Measurements from ENCODE around the gene CTXN1. TPM values are rescaled to one million over a fixed set of nuclear protein-coding genes. Genes with fewer than 3 reads are reported as not detected.

Gene CTXN1
- total RNA-seq, 2 donors from 2014 or later, result 5.0 to 37.1 TPM

GRCh38 chr19:7942981-7943443 is 17.1 kb upstream of the CTXN1 start:
- peak overlapping the region; percentile 89 to 93 for H3K4me3 ChIP-seq
- 3% methylated on average over 33 of the region's 33 CpGs for WGBS
- no peaks in the 10 kb centered on the region for H3K36me3 ChIP-seq
- peak overlapping the region; percentile 95 to 97 for H3K27ac ChIP-seq
- no peaks in the 10 kb centered on the region for H3K9me3 ChIP-seq
- H3K4me1 ChIP-seq (replicated peaks), result no peaks in the 10 kb centered on the region
- intact Hi-C loops (cut with DNase I), result loop anchor here (5.0 kb wide), 1 partner anchor 59 kb away; no protein-coding TSS in a partner anchor
- no peak for TF ChIP-seq POLR2A (IDR thresholded peaks at IDR 0.05)
- no peak for TF ChIP-seq POLR2AphosphoS5 (IDR thresholded peaks at IDR 0.05)
- TF ChIP-seq CTCF (IDR thresholded peaks at IDR 0.05), result no peak
- DNase-seq (ENCODE audit: low spot score), result no peak
- H3K27me3 ChIP-seq (replicated peaks; ENCODE audit: insufficient read depth), result no peaks in the 10 kb centered on the region

DNA sequence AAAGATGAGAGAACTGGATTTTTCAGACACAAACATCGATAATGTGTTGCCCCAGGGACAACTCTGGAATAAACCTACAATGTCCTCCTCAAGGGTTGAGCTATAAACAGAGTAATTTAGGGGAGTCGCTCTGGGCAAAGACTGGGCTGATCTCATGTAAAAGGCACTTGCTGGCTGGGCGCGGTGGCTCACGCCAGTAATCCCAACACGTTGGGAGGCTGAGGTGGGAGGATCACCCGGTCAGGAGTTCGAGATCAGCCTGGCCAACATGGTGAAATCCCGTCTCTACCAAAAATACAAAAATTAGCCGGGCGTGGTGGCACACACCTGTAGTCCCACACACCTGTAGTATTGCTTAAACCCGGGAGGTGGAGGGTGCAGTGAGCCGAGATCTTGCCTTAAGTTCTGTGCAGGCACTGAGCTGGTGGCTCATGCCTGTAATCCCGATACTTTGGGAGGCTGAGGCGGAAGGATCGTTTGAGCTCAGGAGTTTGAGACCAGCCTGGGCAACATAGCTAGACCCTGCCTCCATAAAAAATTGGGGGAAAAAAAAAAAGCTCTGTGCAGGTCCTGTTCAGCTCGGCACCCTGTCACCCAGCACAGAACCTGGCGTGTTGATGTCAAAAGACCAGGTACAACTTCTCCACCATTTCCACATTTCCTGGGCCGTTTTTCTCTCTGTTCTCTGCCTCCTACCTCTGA is 16.1 kb upstream of the CTXN1 start:
- 90% methylated on average over 19 of the region's 19 CpGs for WGBS
- intact Hi-C loops (cut with DNase I), result loop anchor here (5.0 kb wide), 1 partner anchor 60 kb away; no protein-coding TSS in a partner anchor
- Histone ChIP-seq H3K4me3 (peak overlapping the region in 1 of 2 donors; percentile 93), H3K9me3 (no peaks in the 10 kb centered on the region), H3K4me1 (replicated peaks) (no peaks in the 10 kb centered on the region), H3K36me3 (peaks cover 0 to 6% of the 10 kb centered on the region in 2 donors), H3K27ac (no peak overlapping the region), H3K27me3 (replicated peaks; ENCODE audit: insufficient read depth) (no peaks in the 10 kb centered on the region)
- TF ChIP-seq POLR2AphosphoS5 (IDR thresholded peaks at IDR 0.05), result no peak
- no peak for TF ChIP-seq CTCF (IDR thresholded peaks at IDR 0.05)
- TF ChIP-seq POLR2A (IDR thresholded peaks at IDR 0.05), result no peak
- DNase-seq (ENCODE audit: low spot score), result no peak

DNA sequence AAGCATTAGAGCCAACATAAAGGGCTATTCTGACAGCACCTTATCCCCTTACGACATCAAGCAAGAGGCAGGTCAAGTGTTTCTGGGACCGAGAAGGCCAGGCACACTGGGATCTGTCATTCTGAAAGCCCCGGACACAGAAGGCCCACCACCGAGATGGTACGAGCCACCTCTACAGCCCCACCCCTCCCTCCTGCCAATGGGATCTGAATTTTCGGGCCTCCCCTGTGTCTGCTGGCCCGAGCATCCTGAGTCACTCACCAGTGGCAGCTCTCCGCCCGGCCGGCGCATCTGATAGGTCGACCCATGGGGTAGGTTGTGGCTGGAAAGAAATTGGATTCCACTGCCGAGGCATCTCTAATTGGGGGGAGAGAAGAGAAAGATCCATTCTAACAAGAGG is 14.9 kb upstream of the CTXN1 start:
- TF ChIP-seq CTCF (IDR thresholded peaks at IDR 0.05) (no peak), POLR2AphosphoS5 (IDR thresholded peaks at IDR 0.05) (no peak), POLR2A (IDR thresholded peaks at IDR 0.05) (no peak)
- H3K36me3 ChIP-seq, result peaks cover 0 to 16% of the 10 kb centered on the region in 2 donors
- H3K4me1 ChIP-seq (replicated peaks), result no peaks in the 10 kb centered on the region
- no peak for DNase-seq (ENCODE audit: low spot score)
- no peak overlapping the region for H3K4me3 ChIP-seq
- WGBS, result 89% methylated on average over 13 of the region's 13 CpGs
- H3K27me3 ChIP-seq (replicated peaks; ENCODE audit: insufficient read depth), result no peaks in the 10 kb centered on the region
- intact Hi-C loops (cut with DNase I), result loop anchor here (5.0 kb wide), 1 partner anchor 61 kb away; no protein-coding TSS in a partner anchor
- no peak overlapping the region for H3K27ac ChIP-seq
- no peaks in the 10 kb centered on the region for H3K9me3 ChIP-seq

GRCh38 chr19:7934766-7935165 is 8.8 kb upstream of the CTXN1 start:
- WGBS, result 88% methylated on average over 21 of the region's 21 CpGs
- no peaks in the 10 kb centered on the region for H3K9me3 ChIP-seq
- H3K27me3 ChIP-seq (replicated peaks; ENCODE audit: insufficient read depth), result no peaks in the 10 kb centered on the region
- peaks cover under 1% of the 10 kb centered on the region for H3K4me1 ChIP-seq (replicated peaks)
- no peak overlapping the region for H3K27ac ChIP-seq
- H3K4me3 ChIP-seq, result no peak overlapping the region
- peaks cover 12 to 51% of the 10 kb centered on the region in 2 donors for H3K36me3 ChIP-seq
- intact Hi-C loops (cut with DNase I), result no loop called here
- TF ChIP-seq POLR2A (IDR thresholded peaks at IDR 0.05), result no peak
- TF ChIP-seq CTCF (IDR thresholded peaks at IDR 0.05), result no peak
- TF ChIP-seq POLR2AphosphoS5 (IDR thresholded peaks at IDR 0.05), result no peak
- DNase-seq (ENCODE audit: low spot score), result no peak

All from prostate gland (tissue), 2 donors.